AG04450 (cell line): ENCODE data around the gene VSIG10. TPM values are rescaled to one million over a fixed set of nuclear protein-coding genes. Genes with fewer than 3 reads are reported as not detected.
"Not testable (repeated sequence)": the region's sequence is repeated elsewhere in the genome, so short reads cannot be mapped to it uniquely, and the experiment has no call there.

Source experiments
- CTCF ChIA-PET: fragments of 300-600, 350-600 bp; formaldehyde crosslinking; extraction: SDS; loops from one replicate; lab custom pipeline; 2022; ENCODE audit warnings: antibody characterized with exemption, inconsistent platforms; lab: Charles Lee
- POLR2A ChIA-PET: fragments of 350-600 bp; formaldehyde crosslinking; extraction: SDS; loops from one replicate; lab custom pipeline; 2021; ENCODE audit warnings: antibody characterized with exemption, inconsistent platforms; lab: Yijun Ruan, JAX
- DNase-seq: peaks from one replicate; pipeline ENCODE4 v3.0.0-alpha.2; 2011; ENCODE audit warnings: low read depth, low spot score
- H3K27ac ChIP-seq: one replicate; pipeline ENCODE4 v1.5.1; 2012; ENCODE audit warnings: low read depth, low read length, control low read depth
- H3K27me3 ChIP-seq: one replicate; pipeline ENCODE4 v1.6.0; 2012; ENCODE audit warnings: low read length; ENCODE audit not compliant: control insufficient read depth, insufficient read depth
- H3K4me3 ChIP-seq: 2 replicates; pipeline ENCODE4 v1.5.1; 2011; ENCODE audit warnings: mild to moderate bottlenecking, low read depth, low read length, control low read depth
- H3K9me3 ChIP-seq: 2 replicates; pipeline ENCODE4 v1.5.1; 2012; ENCODE audit warnings: low read length; ENCODE audit not compliant: control insufficient read depth, insufficient read depth
- polyA plus RNA-seq: library from polyadenylated mRNA; depleted of rRNA; stranded (reverse); fragments of >200 nt; gene quantifications from 2 replicates; pipeline ENCODE4 v1.2.3, GENCODE V29; 2011
- TF ChIP-seq, protein P1 (sequence below): IDR thresholded peaks from 2 replicates; pipeline ENCODE4 v1.5.1; 2011; ENCODE audit warnings: low read depth, low read length, control low read depth, inconsistent platforms

VSIG10 gene
- polyA plus RNA-seq, 1 experiment, result 9.7 TPM

DNA sequence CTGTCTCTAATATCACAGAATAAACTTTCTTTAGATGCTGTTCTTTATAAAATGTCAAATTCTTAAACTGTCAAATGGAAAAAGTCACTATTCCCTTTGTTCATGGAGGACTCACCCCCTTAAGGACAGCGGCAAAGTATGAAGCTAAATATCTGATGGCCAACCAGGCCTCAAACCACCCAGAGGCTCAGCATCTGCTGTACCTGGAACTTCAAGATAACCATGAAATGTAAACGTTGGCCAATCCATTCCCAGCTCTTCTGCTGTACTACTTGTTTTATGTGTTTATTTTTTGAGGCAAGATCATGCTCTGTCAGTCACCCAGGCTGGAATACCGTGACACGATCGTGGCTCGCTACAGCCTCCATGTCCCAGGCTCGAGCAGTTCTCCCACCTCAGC, 71.6 kb downstream of the VSIG10 start:
- Histone ChIP-seq H3K4me3 (no peak overlapping the region), H3K27me3 (no peaks in the 10 kb centered on the region), H3K9me3 (no peaks in the 10 kb centered on the region), H3K27ac (no peak overlapping the region)
- no peak for DNase-seq
- TF ChIP-seq, protein P1, sequence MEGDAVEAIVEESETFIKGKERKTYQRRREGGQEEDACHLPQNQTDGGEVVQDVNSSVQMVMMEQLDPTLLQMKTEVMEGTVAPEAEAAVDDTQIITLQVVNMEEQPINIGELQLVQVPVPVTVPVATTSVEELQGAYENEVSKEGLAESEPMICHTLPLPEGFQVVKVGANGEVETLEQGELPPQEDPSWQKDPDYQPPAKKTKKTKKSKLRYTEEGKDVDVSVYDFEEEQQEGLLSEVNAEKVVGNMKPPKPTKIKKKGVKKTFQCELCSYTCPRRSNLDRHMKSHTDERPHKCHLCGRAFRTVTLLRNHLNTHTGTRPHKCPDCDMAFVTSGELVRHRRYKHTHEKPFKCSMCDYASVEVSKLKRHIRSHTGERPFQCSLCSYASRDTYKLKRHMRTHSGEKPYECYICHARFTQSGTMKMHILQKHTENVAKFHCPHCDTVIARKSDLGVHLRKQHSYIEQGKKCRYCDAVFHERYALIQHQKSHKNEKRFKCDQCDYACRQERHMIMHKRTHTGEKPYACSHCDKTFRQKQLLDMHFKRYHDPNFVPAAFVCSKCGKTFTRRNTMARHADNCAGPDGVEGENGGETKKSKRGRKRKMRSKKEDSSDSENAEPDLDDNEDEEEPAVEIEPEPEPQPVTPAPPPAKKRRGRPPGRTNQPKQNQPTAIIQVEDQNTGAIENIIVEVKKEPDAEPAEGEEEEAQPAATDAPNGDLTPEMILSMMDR, result no peak
- ChIA-PET CTCF (interaction anchor here (0.5 to 5.7 kb wide), 4 partner anchors 12 to 175 kb away, joined by 4 to 82 read pairs (median 6); no protein-coding TSS in a partner anchor), POLR2A (no interaction called here)

DNA sequence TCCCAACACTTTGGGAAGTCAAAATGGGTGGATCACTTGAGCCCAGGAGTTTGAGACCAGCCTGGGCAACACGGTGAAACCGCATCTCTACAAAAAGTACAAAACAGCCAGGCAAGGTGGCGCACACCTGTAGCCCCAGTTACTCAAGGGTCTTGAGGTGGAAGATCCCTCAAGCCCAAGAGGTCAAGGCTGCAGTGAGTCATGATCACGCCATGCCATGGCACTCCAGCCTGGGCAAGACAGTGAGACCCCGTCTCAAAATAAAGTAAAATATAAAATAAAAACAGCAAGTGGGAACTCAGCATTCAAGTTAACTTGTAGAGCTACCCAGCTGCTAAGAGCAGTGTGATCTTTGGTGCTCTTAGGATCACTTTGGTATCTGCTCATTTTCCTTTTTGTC, 74.6 kb downstream of the VSIG10 start:
- ChIA-PET CTCF (interaction anchor here (2.4 kb wide), 1 partner anchor 154 kb away, joined by 8 read pairs; no protein-coding TSS in a partner anchor), POLR2A (no interaction called here)
- DNase-seq, result no peak
- H3K27me3 ChIP-seq, result no peaks in the 10 kb centered on the region
- TF ChIP-seq, protein P1, result no peak
- no peak overlapping the region for H3K27ac ChIP-seq
- H3K4me3 ChIP-seq, result no peak overlapping the region
- H3K9me3 ChIP-seq, result no peaks in the 10 kb centered on the region

DNA sequence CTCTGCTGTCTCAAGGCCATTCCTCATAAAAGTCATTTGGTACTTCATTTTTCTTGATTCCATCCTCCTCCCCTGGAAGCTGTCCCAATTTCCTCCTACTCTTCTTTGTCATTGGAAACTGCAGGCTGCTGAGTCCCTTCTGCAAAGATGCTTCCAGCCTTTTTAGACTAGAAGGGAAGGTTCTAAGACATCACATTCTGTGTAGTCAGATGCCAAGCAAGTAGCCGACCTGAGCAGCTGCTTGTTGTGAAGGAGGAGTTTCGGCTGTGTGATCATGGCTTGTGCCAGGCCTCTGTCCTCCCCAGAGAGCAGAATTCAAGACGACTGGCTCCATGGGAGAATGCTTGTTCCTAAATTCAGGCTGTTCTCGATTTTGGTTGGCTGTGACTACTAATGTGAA, 78.6 kb downstream of the VSIG10 start:
- ChIA-PET CTCF (no interaction called here), POLR2A (no interaction called here)
- Histone ChIP-seq H3K9me3 (no peaks in the 10 kb centered on the region), H3K4me3 (no peak overlapping the region), H3K27me3 (no peaks in the 10 kb centered on the region), H3K27ac (no peak overlapping the region)
- TF ChIP-seq, protein P1, result no peak
- no peak for DNase-seq

DNA sequence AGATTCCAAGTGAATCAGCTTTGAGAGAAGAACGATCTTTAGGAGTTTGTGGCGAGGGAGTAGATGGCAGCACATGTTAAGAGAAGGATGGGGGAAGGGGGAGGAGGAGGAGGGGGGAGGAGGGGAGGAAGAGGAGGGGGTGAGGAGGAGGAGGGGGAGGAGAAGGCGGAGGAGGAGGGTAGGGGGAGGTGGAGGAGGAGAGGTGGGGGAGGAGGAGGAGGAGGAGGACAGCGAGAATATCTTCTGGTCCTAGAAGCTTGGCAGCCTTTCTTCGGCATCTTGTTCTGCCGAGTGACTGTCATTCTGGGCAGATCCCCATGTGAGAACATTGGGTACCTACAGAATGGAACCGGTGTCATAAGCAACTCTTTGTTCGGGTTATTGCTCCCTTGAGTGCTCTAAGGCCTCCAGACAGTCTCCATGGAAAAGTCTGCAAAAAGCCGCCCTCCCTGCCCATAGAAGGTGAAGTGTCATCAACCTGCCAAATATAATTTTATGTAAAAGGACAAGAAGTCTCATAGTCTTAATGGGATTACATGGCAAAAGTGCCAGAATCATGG, 80.4 kb downstream of the VSIG10 start:
- Histone ChIP-seq H3K9me3 (no peaks in the 10 kb centered on the region), H3K4me3 (no peak overlapping the region), H3K27me3 (no peaks in the 10 kb centered on the region), H3K27ac (no peak overlapping the region)
- no peak for DNase-seq
- ChIA-PET CTCF (no interaction called here), POLR2A (no interaction called here)
- TF ChIP-seq, protein P1, result no peak

DNA sequence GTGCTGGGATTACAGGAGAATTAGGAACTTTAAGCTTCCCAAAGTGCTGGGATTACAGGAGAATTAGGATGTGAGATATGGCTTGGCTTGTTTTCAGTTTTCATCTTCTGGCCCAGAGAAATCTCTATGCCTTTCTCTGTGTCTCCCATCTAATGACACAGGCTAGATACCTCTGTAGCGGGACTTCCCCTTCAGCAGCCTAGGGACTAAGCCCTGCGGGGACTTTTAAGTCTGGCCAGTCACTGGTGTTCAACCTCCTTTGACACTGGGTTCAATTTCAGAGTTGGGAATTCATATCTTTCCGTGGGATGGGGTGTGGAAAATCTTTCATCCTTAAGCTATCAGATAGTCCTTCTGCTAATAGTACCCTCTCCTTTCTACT, 81.1 kb downstream of the VSIG10 start:
- ChIA-PET POLR2A (no interaction called here), CTCF (no interaction called here)
- no peak overlapping the region for H3K4me3 ChIP-seq
- H3K9me3 ChIP-seq, result no peaks in the 10 kb centered on the region
- H3K27me3 ChIP-seq, result no peaks in the 10 kb centered on the region
- no peak overlapping the region for H3K27ac ChIP-seq
- no peak for DNase-seq
- TF ChIP-seq, protein P1, result no peak

DNA sequence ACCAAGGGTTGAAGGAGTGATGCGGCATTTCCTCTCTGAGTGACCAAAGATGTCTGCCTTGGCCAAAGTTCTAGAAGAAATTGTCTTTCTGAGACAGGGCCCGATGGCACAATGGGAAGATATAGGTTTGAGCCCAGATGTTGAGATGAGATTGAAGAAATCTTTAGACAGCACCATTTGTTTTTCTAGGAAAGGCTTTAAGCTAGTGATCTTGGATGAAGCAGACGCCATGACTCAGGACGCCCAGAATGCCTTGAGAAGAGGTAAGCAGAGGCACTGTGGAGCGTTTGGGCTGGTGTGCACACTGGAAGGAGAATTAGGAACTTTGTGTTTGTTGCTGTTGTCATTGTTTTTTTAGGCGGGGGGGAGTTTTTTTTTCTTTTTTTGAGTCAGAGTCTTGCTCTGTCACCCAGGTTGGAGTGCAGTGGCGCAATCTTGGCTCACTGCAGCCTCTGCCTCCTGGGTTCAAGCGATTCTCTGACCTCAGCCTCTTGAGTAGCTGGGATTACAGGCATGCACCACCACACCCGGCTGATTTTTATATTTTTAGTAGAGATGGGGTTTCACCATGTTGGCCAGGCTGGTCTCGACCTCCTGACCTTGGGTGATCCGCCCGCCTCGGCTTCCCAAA, 81.6 kb downstream of the VSIG10 start:
- H3K27me3 ChIP-seq, H3K4me3 ChIP-seq, DNase-seq, POLR2A ChIA-PET, H3K9me3 ChIP-seq, CTCF ChIA-PET, H3K27ac ChIP-seq: not testable (repeated sequence)
